IPS-NIHi7 (cell line): ENCODE measurements around the gene PDCL3.

Source experiments
- DNase-seq: peaks from one replicate; pipeline ENCODE4 v3.0.0; 2012; ENCODE audit warnings: mixed read lengths; ENCODE audit errors: extremely low spot score

Gene PDCL3

GRCh38 chr2:100562613-100563406, at the start of gene PDCL3:
TSS of gene PDCL3 (plus strand) at chr2:100562993. CDS start at chr2:100563068, 75 bp downstream.
- DNase-seq: peak; percentile 96

GRCh38 chr2:100513650-100514049, 49.1 kb upstream of the PDCL3 start:
- no peak for DNase-seq

GRCh38 chr2:100517556-100517955, 45.2 kb upstream of the PDCL3 start:
- no peak for DNase-seq

GRCh38 chr2:100518801-100519200, 44.0 kb upstream of the PDCL3 start:
- DNase-seq: no peak

GRCh38 chr2:100520224-100520623, 42.6 kb upstream of the PDCL3 start:
- no peak for DNase-seq

- DNase-seq: no peak
Measured at GRCh38 chr2:100522430-100522829, 40.4 kb upstream of the PDCL3 start.

GRCh38 chr2:100524331-100524730, 38.5 kb upstream of the PDCL3 start:
- no peak for DNase-seq

DNA sequence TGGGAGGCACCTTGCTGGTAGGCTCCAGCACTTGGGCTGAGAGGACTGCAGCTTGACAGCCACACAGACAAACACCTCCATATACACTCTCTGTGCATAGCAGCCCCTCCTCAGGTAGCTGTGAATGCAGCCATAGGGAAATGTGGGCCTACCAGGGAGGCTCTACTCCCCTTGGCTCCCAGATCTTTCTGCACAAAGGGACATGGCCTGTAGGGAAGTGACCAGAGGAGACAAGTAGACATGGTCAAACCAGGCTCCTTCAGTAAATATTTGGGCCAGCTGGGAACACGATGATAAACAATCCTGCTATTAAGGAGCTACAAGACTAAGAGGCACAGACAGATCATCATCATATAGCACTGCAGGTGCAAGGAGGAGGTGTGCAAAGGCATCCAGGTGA, 35.9 kb upstream of the PDCL3 start:
- DNase-seq: no peak

DNA sequence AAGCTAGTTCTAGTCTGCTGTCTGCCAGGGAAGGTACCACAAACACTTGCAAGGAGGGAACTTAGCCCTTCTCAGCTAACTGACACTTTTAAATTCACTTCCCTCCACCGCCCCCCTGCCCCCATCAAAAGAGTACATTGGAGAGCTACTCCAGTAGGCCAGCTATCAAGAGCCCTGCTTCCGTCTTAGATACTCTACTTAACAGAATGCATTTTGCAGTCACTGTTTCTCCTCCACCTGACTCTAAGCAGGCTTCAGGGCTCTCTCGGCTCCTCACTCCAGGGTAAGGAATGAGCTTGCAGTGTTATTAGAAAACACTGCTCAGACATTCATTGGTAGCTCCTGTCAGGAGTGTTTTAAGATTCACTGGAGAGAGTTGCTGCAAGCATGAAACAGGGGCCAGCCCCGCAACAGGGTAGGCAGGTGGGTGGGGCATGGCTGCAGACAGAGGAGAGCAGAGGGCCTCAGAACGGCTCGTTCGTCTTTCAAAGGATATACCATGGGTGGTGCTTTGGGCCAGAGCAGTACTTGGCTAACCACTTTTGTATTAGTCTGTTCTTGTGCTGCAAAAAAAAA, 35.3 kb upstream of the PDCL3 start:
- DNase-seq: no peak

DNA sequence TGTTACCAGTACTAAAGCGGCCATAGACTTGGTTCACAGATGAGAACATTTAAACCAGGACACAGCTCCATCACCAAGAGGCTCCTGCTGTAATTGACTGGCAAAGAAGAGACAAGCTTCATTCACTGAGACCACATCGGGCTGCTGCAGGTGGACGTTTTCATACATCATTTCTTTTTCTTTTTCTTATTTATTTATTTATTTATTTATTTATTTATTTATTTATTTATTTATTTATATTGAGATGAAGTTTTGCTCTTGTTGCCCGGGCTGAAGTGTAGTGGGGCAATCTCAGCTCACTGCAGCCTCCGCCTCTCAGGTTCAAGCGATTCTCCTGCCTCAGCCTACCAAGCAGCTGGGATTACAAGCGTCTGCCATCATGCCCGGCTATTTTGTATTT, 33.6 kb upstream of the PDCL3 start:
- DNase-seq: no peak

DNA sequence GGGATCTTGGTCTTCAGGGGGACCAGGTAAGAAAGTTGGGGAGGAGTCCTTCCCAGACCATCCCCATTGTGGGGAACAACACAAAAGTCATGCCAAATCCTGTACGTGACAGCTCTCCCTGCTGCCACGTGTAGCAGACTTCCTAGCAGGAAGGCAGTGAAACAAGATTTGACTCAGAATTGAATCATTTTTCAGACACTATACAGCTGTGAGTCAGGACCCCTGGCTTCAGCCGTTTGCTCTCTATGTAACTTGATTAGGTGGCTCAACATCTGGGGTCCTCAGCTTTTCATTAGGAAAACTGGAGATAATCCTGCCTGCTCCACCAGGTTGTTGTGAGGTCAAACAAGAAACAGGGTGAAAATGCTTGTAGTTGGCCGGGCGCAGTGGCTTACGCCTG, 32.9 kb upstream of the PDCL3 start:
- no peak for DNase-seq

- no peak for DNase-seq
Measured at GRCh38 chr2:100535855-100536254, 26.9 kb upstream of the PDCL3 start.

- no peak for DNase-seq
Measured at GRCh38 chr2:100537918-100538317, 24.9 kb upstream of the PDCL3 start.

- no peak for DNase-seq
Measured at GRCh38 chr2:100539221-100539620, 23.6 kb upstream of the PDCL3 start.

GRCh38 chr2:100541404-100541803, 21.4 kb upstream of the PDCL3 start:
- DNase-seq: no peak

- DNase-seq: no peak
Measured at GRCh38 chr2:100542418-100542817, 20.4 kb upstream of the PDCL3 start.

- no peak for DNase-seq
Measured at GRCh38 chr2:100544911-100545596, 17.7 kb upstream of the PDCL3 start.

DNA sequence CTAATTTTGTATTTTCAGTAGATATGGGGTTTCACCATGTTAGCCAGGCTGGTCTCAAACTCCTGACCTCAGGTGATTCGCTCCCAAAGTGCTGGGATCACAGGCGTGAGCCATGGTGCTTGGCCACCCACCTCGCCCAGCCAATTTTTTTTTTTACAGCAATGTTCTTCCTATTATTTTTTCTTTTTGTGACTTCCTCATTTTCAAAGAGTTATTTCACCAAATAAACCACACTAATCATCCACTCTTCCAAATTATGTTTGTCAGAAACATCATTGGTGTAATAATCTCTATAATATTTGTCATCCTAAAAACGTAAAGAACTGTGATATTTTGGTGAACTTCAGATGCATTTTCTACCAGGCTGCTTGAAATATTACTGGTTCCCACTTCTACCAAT, 16.3 kb upstream of the PDCL3 start:
- no peak for DNase-seq

DNA sequence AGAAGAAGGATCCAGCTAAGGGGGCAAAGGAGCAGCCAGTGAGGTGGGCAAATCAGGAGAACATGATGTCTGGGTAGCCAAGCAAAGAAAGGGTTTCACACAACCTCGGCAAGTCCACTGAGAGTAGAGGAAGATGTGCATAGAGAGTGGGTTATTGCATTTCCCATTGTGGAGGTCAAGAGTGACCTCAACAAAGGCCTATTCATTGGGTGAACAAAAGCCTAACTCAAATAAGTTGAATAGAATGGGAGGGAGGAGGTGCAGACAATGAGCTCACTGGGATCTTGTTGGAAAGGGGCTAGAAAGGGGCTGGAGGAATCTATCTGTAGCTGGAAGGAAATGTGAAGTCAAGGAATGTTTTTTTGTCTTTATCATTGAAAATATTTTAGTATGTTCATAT, 14.0 kb upstream of the PDCL3 start:
- DNase-seq: no peak

- DNase-seq: no peak
Measured at GRCh38 chr2:100551303-100551702, 11.5 kb upstream of the PDCL3 start.

- DNase-seq: no peak
Measured at GRCh38 chr2:100554798-100555407, 7.9 kb upstream of the PDCL3 start.

DNA sequence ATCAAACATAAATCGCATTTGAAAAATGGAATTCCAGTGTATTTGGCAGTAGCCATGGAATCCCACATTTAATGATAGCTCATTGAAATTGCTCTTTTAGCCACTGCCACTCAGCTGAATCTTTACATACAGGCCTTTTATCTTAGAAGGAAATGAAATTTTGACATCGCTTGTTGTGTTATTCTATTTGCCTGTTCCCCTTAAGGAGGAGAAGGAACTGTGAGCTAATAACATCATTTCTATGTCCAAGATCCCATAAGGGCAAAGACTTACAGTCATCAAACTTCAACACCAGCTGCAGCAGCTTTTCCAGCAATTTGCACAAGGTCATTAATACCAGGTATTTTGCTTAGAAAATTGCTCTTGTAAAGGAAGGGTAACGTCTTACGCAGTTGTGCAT, 6.0 kb upstream of the PDCL3 start:
- DNase-seq: no peak
